ENCODE results near the gene PSMB5.

The PSMB5 gene

GRCh38 chr14:23053426-23053825 lies 18.7 kb upstream of the PSMB5 start:
- peaks cover 5% of the 10 kb centered on the region for H3K36me3 Mint-ChIP-seq
- no peak overlapping the region for H3K4me3 Mint-ChIP-seq
- H3K9me3 Mint-ChIP-seq: no peaks in the 10 kb centered on the region
- H3K27me3 Mint-ChIP-seq: peaks cover 12% of the 10 kb centered on the region
- no peak overlapping the region for H3K27ac Mint-ChIP-seq
- H3K4me1 Mint-ChIP-seq: peaks cover 23% of the 10 kb centered on the region
- ATAC-seq: no peak

- H3K9me3 Mint-ChIP-seq: no peaks in the 10 kb centered on the region
- H3K27ac Mint-ChIP-seq: no peak overlapping the region
- peaks cover 17% of the 10 kb centered on the region for H3K4me1 Mint-ChIP-seq
- H3K27me3 Mint-ChIP-seq: peaks cover 15% of the 10 kb centered on the region
- no peaks in the 10 kb centered on the region for H3K36me3 Mint-ChIP-seq
- H3K4me3 Mint-ChIP-seq: no peak overlapping the region
- no peak for ATAC-seq
These were observed 18.0 kb upstream of the PSMB5 start for GRCh38 chr14:23052671-23053070.

GRCh38 chr14:23052182-23052623 lies 17.5 kb upstream of the PSMB5 start:
- no peak for ATAC-seq

GRCh38 chr14:23051141-23052057 lies 16.7 kb upstream of the PSMB5 start:
- H3K27ac Mint-ChIP-seq: no peak overlapping the region
- ATAC-seq: no peak
- no peaks in the 10 kb centered on the region for H3K9me3 Mint-ChIP-seq
- H3K27me3 Mint-ChIP-seq: peaks cover 19% of the 10 kb centered on the region
- no peaks in the 10 kb centered on the region for H3K36me3 Mint-ChIP-seq
- H3K4me3 Mint-ChIP-seq: no peak overlapping the region
- peaks cover 8% of the 10 kb centered on the region for H3K4me1 Mint-ChIP-seq

More at GRCh38 chr14:23052182-23052623, 17.5 kb upstream of the PSMB5 start:
- H3K27me3 Mint-ChIP-seq: peaks cover 19% of the 10 kb centered on the region
- H3K9me3 Mint-ChIP-seq: no peaks in the 10 kb centered on the region
- H3K4me1 Mint-ChIP-seq: peaks cover 16% of the 10 kb centered on the region
- H3K27ac Mint-ChIP-seq: no peak overlapping the region
- no peak overlapping the region for H3K4me3 Mint-ChIP-seq
- H3K36me3 Mint-ChIP-seq: no peaks in the 10 kb centered on the region

GRCh38 chr14:23049011-23049410 lies 14.3 kb upstream of the PSMB5 start:
- Mint-ChIP-seq H3K27ac (no peak overlapping the region), H3K4me1 (no peaks in the 10 kb centered on the region), H3K36me3 (no peaks in the 10 kb centered on the region), H3K4me3 (no peak overlapping the region), H3K9me3 (no peaks in the 10 kb centered on the region), H3K27me3 (peaks cover 18% of the 10 kb centered on the region)
- no peak for ATAC-seq

- H3K9me3 Mint-ChIP-seq: no peaks in the 10 kb centered on the region
- no peak overlapping the region for H3K4me3 Mint-ChIP-seq
- peak; percentile 57 for ATAC-seq
- no peaks in the 10 kb centered on the region for H3K36me3 Mint-ChIP-seq
- H3K27ac Mint-ChIP-seq: no peak overlapping the region
- H3K4me1 Mint-ChIP-seq: no peaks in the 10 kb centered on the region
- H3K27me3 Mint-ChIP-seq: peaks cover 18% of the 10 kb centered on the region
These were observed 13.3 kb upstream of the PSMB5 start for GRCh38 chr14:23047751-23048693.

GRCh38 chr14:23047034-23047634 lies 12.4 kb upstream of the PSMB5 start:
- no peaks in the 10 kb centered on the region for H3K9me3 Mint-ChIP-seq
- H3K4me3 Mint-ChIP-seq: no peak overlapping the region
- H3K4me1 Mint-ChIP-seq: no peaks in the 10 kb centered on the region
- H3K27me3 Mint-ChIP-seq: peaks cover 18% of the 10 kb centered on the region
- H3K36me3 Mint-ChIP-seq: no peaks in the 10 kb centered on the region
- H3K27ac Mint-ChIP-seq: no peak overlapping the region
- no peak for ATAC-seq

- peaks cover 18% of the 10 kb centered on the region for H3K27me3 Mint-ChIP-seq
- H3K36me3 Mint-ChIP-seq: no peaks in the 10 kb centered on the region
- no peak overlapping the region for H3K27ac Mint-ChIP-seq
- ATAC-seq: no peak
- H3K4me3 Mint-ChIP-seq: no peak overlapping the region
- H3K4me1 Mint-ChIP-seq: no peaks in the 10 kb centered on the region
- H3K9me3 Mint-ChIP-seq: no peaks in the 10 kb centered on the region
These were observed 11.0 kb upstream of the PSMB5 start for GRCh38 chr14:23045419-23046357.

GRCh38 chr14:23044840-23045239 lies 10.1 kb upstream of the PSMB5 start:
- Mint-ChIP-seq H3K36me3 (no peaks in the 10 kb centered on the region), H3K27ac (no peak overlapping the region), H3K4me1 (no peaks in the 10 kb centered on the region), H3K27me3 (peaks cover 18% of the 10 kb centered on the region), H3K4me3 (no peak overlapping the region), H3K9me3 (no peaks in the 10 kb centered on the region)
- no peak for ATAC-seq

- Mint-ChIP-seq H3K9me3 (no peaks in the 10 kb centered on the region), H3K27me3 (peaks cover 18% of the 10 kb centered on the region), H3K4me1 (no peaks in the 10 kb centered on the region), H3K36me3 (no peaks in the 10 kb centered on the region), H3K27ac (no peak overlapping the region), H3K4me3 (no peak overlapping the region)
- ATAC-seq: no peak
These were observed 9.1 kb upstream of the PSMB5 start for GRCh38 chr14:23043754-23044153.

- no peak for ATAC-seq
- H3K27ac Mint-ChIP-seq: no peak overlapping the region
- peaks cover 18% of the 10 kb centered on the region for H3K27me3 Mint-ChIP-seq
- no peaks in the 10 kb centered on the region for H3K9me3 Mint-ChIP-seq
- H3K4me3 Mint-ChIP-seq: no peak overlapping the region
- H3K4me1 Mint-ChIP-seq: no peaks in the 10 kb centered on the region
- H3K36me3 Mint-ChIP-seq: no peaks in the 10 kb centered on the region
These were observed 8.4 kb upstream of the PSMB5 start for GRCh38 chr14:23043145-23043544.

GRCh38 chr14:23042162-23042965 lies 7.7 kb upstream of the PSMB5 start, which contains the start of gene PSMB11:
PSMB11 (plus strand) TSS chr14:23042212; CDS start chr14:23042226, 14 bp downstream.
- Mint-ChIP-seq H3K27me3 (peaks cover 13% of the 10 kb centered on the region), H3K36me3 (no peaks in the 10 kb centered on the region), H3K27ac (no peak within 1 kb of the TSS), H3K4me3 (no peak within 1 kb of the TSS), H3K4me1 (no peaks in the 10 kb centered on the region), H3K9me3 (no peaks in the 10 kb centered on the region)
- no peak for ATAC-seq

- H3K4me3 Mint-ChIP-seq: no peak overlapping the region
- H3K27ac Mint-ChIP-seq: no peak overlapping the region
- H3K9me3 Mint-ChIP-seq: no peaks in the 10 kb centered on the region
- no peaks in the 10 kb centered on the region for H3K36me3 Mint-ChIP-seq
- ATAC-seq: no peak
- peaks cover 6% of the 10 kb centered on the region for H3K27me3 Mint-ChIP-seq
- no peaks in the 10 kb centered on the region for H3K4me1 Mint-ChIP-seq
These were observed 7.0 kb upstream of the PSMB5 start for GRCh38 chr14:23041729-23042128.

Data from stimulated activated memory B cell treated with anti-CD40 and anti-IgM and Interleukin-4, amounts not matched to agents 10 μg/mL and 1 μg/mL and 100 μg/mL, for 72 hours (primary cell).